Suprapubic skin (tissue), 4 donors: ENCODE data around the gene SNRPB2. TPM values are rescaled to one million over a fixed set of nuclear protein-coding genes. Genes with fewer than 3 reads are reported as not detected.

Source experiments
- DNase-seq, 2 donors: peaks; one replicate each; pipeline ENCODE4 v3.0.0-alpha.2; 2019; ENCODE audit warnings: low spot score in 2 of 2
- H3K27ac ChIP-seq: fragments of 200-600 bp; sonication (generic); one replicate; pipeline ENCODE4 v1.5.1; 2019
- H3K27me3 ChIP-seq: fragments of 200-600 bp; sonication (generic); one replicate; pipeline ENCODE4 v1.5.1; 2019
- H3K36me3 ChIP-seq: fragments of 200-600 bp; sonication (generic); one replicate; pipeline ENCODE4 v1.5.1; 2019
- H3K4me1 ChIP-seq: fragments of 200-600 bp; sonication (generic); one replicate; pipeline ENCODE4 v1.5.1; 2019
- H3K4me3 ChIP-seq: fragments of 200-600 bp; sonication (generic); one replicate; pipeline ENCODE4 v1.5.1; 2019; ENCODE audit warnings: mild to moderate bottlenecking
- H3K9me3 ChIP-seq: fragments of 200-600 bp; sonication (generic); one replicate; pipeline ENCODE4 v1.5.1; 2019
- CTCF ChIP-seq, 2 donors: fragments of 200-600 bp in 1 of 2; fragments of 450-650 bp in 1 of 2; sonication (generic) in 1 of 2; IDR thresholded peaks; one replicate each; pipeline ENCODE4 v1.5.1; 2016 to 2019; ENCODE audit warnings: antibody characterized with exemption in 2 of 2, mild to moderate bottlenecking in 1 of 2, moderate library complexity in 1 of 2
- EP300 ChIP-seq: sonication (generic); formaldehyde crosslinking; IDR thresholded peaks from one replicate; pipeline ENCODE4 v1.6.1; 2017; ENCODE audit warnings: antibody characterized with exemption
- POLR2A ChIP-seq, 2 donors: fragments of 450-650 bp; IDR thresholded peaks; one replicate each; pipeline ENCODE4 v1.6.1; 2017; ENCODE audit warnings: antibody characterized with exemption in 2 of 2, mild to moderate bottlenecking in 2 of 2, moderate library complexity in 2 of 2
- POLR2AphosphoS5 ChIP-seq, 3 donors: sonication (generic); formaldehyde crosslinking; IDR thresholded peaks; one replicate each; pipeline ENCODE4 v1.6.1; 2017; ENCODE audit warnings: antibody characterized with exemption in 3 of 3
- WGBS: methylation state at CpG from one replicate; pipeline ENCODE4 v1.1.5; 2018; 5-methylcytosine and 5-hydroxymethylcytosine counted together
- total RNA-seq, 4 donors: library from RNA; depleted of rRNA; stranded (reverse); fragments of >200 nt; gene quantifications; one replicate each; pipeline ENCODE4 v1.1.0, GENCODE V29; 2016

Gene SNRPB2
- total RNA-seq, 4 donors from 2014 or later = 14.1 to 26.9 (median 17.8) TPM

GRCh38 chr20:16752901-16753300, 23.1 kb downstream of the SNRPB2 start:
- no peak overlapping the region for H3K4me3 ChIP-seq
- no peak overlapping the region for H3K27ac ChIP-seq
- H3K4me1 ChIP-seq = no peaks in the 10 kb centered on the region
- H3K9me3 ChIP-seq = no peaks in the 10 kb centered on the region
- no peak for DNase-seq
- TF ChIP-seq POLR2AphosphoS5 (IDR thresholded peaks at IDR 0.05) = no peak
- H3K36me3 ChIP-seq = no peaks in the 10 kb centered on the region
- peaks cover 6% of the 10 kb centered on the region for H3K27me3 ChIP-seq

GRCh38 chr20:16758454-16759180, 28.8 kb downstream of the SNRPB2 start:
- no peak for DNase-seq
- Histone ChIP-seq H3K4me1 (peaks cover 5% of the 10 kb centered on the region), H3K36me3 (no peaks in the 10 kb centered on the region), H3K4me3 (no peak overlapping the region), H3K9me3 (no peaks in the 10 kb centered on the region), H3K27me3 (no peaks in the 10 kb centered on the region), H3K27ac (no peak overlapping the region)
- WGBS = 52% methylated on average over 2 of the region's 2 CpGs
- TF ChIP-seq EP300 = no peak
- no peak for TF ChIP-seq POLR2AphosphoS5 (IDR thresholded peaks at IDR 0.05)
- TF ChIP-seq POLR2A (IDR thresholded peaks at IDR 0.05) = no peak
- no peak for TF ChIP-seq CTCF (IDR thresholded peaks at IDR 0.05)

- Histone ChIP-seq H3K27ac (no peak overlapping the region), H3K4me3 (no peak overlapping the region), H3K36me3 (no peaks in the 10 kb centered on the region), H3K27me3 (peaks cover 3% of the 10 kb centered on the region), H3K9me3 (no peaks in the 10 kb centered on the region), H3K4me1 (peaks cover 5% of the 10 kb centered on the region)
- TF ChIP-seq EP300 (no peak), CTCF (IDR thresholded peaks at IDR 0.05) (no peak), POLR2AphosphoS5 (IDR thresholded peaks at IDR 0.05) (no peak), POLR2A (IDR thresholded peaks at IDR 0.05) (no peak)
- DNase-seq = no peak
- 86% methylated on average over 1 of the region's 1 CpG for WGBS
Observed at GRCh38 chr20:16759181-16759563, 29.3 kb downstream of the SNRPB2 start.

GRCh38 chr20:16760431-16761304, 30.8 kb downstream of the SNRPB2 start:
- Histone ChIP-seq H3K4me1 (peaks cover 5% of the 10 kb centered on the region), H3K27ac (no peak overlapping the region), H3K27me3 (peaks cover 5% of the 10 kb centered on the region), H3K9me3 (no peaks in the 10 kb centered on the region), H3K4me3 (no peak overlapping the region), H3K36me3 (no peaks in the 10 kb centered on the region)
- 46% methylated on average over 11 of the region's 11 CpGs for WGBS
- no peak for TF ChIP-seq CTCF (IDR thresholded peaks at IDR 0.05)
- no peak for TF ChIP-seq POLR2A (IDR thresholded peaks at IDR 0.05)
- TF ChIP-seq POLR2AphosphoS5 (IDR thresholded peaks at IDR 0.05) = no peak
- TF ChIP-seq EP300 = no peak
- DNase-seq = no peak

- DNase-seq = no peak
Observed at GRCh38 chr20:16761305-16761829, 31.5 kb downstream of the SNRPB2 start.

More at GRCh38 chr20:16761305-16761829, 31.5 kb downstream of the SNRPB2 start:
- peaks cover 7% of the 10 kb centered on the region for H3K27me3 ChIP-seq
- no peak overlapping the region for H3K4me3 ChIP-seq
- H3K27ac ChIP-seq = no peak overlapping the region
- WGBS = 0% methylated on average over 3 of the region's 3 CpGs
- no peak for TF ChIP-seq EP300
- TF ChIP-seq CTCF (IDR thresholded peaks at IDR 0.05) = peak in 1 of 2 donors; percentile 41
- peaks cover 5% of the 10 kb centered on the region for H3K4me1 ChIP-seq
- no peaks in the 10 kb centered on the region for H3K9me3 ChIP-seq
- H3K36me3 ChIP-seq = no peaks in the 10 kb centered on the region
